ENCODE results near the gene PROP1.
"Not testable (repeated sequence)": the region's sequence is repeated elsewhere in the genome, so short reads cannot be mapped to it uniquely, and the experiment has no call there.

PROP1 gene

GRCh38 chr5:177959315-177959714 lies 36.7 kb downstream of the PROP1 start:
- Histone ChIP-seq H3K36me3 (ENCODE audit: control insufficient read depth in 1 of 2, insufficient read depth in 2 of 2, low read length in 2 of 2) (no peaks in the 10 kb centered on the region), H3K27ac (ENCODE audit: low read depth, low read length) (no peak overlapping the region), H2AFZ (ENCODE audit: insufficient read depth, low read length, poor library complexity) (no peak overlapping the region), H2BK120ac (ENCODE audit: insufficient read depth, low read length, poor library complexity) (no peak overlapping the region), H3K9ac (ENCODE audit: low read length) (no peak overlapping the region), H3K14ac (ENCODE audit: low read length) (no peak overlapping the region), H2AK5ac (ENCODE audit: low read length) (no peak overlapping the region), H2BK5ac (ENCODE audit: low read depth, low read length, poor library complexity) (no peak overlapping the region), H3K4ac (ENCODE audit: low read depth, low read length) (no peak overlapping the region), H4K8ac (ENCODE audit: low read depth, low read length) (no peak overlapping the region), H3K79me2 (ENCODE audit: control insufficient read depth, insufficient read depth, low read length, poor library complexity) (no peaks in the 10 kb centered on the region), H3K23ac (ENCODE audit: low read length) (no peak overlapping the region), H3K9me3 (ENCODE audit: insufficient read depth, low read depth, low read length) (peaks cover 5% of the 10 kb centered on the region), H3K4me3 (ENCODE audit: low read depth, low read length) (no peak overlapping the region), H3K18ac (ENCODE audit: low read length) (no peak overlapping the region), H4K12ac (ENCODE audit: low read depth, low read length) (no peak overlapping the region), H2BK12ac (ENCODE audit: low read length) (no peak overlapping the region), H4K91ac (ENCODE audit: low read depth, low read length) (no peak overlapping the region), H3K79me1 (ENCODE audit: low read length) (no peaks in the 10 kb centered on the region), H3K4me1 (ENCODE audit: control insufficient read depth in 1 of 2, insufficient read depth in 2 of 2, low read length in 2 of 2) (no peaks in the 10 kb centered on the region), H3K4me2 (ENCODE audit: low read length) (no peak overlapping the region), H3K27me3 (ENCODE audit: insufficient read depth, low read length) (no peaks in the 10 kb centered on the region)
- DNase-seq, result no peak
- WGBS (ENCODE audit: extremely low coverage, insufficient coverage, insufficient read length), result no CpG with 5 or more reads among the region's 9 CpGs

- Histone ChIP-seq H3K4me2 (ENCODE audit: low read length) (no peak overlapping the region), H2AFZ (ENCODE audit: insufficient read depth, low read length, poor library complexity) (no peak overlapping the region), H3K4ac (ENCODE audit: low read depth, low read length) (no peak overlapping the region), H2BK120ac (ENCODE audit: insufficient read depth, low read length, poor library complexity) (no peak overlapping the region), H4K12ac (ENCODE audit: low read depth, low read length) (no peak overlapping the region), H4K91ac (ENCODE audit: low read depth, low read length) (no peak overlapping the region), H2BK5ac (ENCODE audit: low read depth, low read length, poor library complexity) (no peak overlapping the region), H3K18ac (ENCODE audit: low read length) (no peak overlapping the region), H3K79me2 (ENCODE audit: control insufficient read depth, insufficient read depth, low read length, poor library complexity) (no peaks in the 10 kb centered on the region), H3K9ac (ENCODE audit: low read length) (no peak overlapping the region), H3K4me1 (ENCODE audit: control insufficient read depth in 1 of 2, insufficient read depth in 2 of 2, low read length in 2 of 2) (no peaks in the 10 kb centered on the region), H3K23ac (ENCODE audit: low read length) (no peak overlapping the region), H3K27ac (ENCODE audit: low read depth, low read length) (no peak overlapping the region), H3K79me1 (ENCODE audit: low read length) (no peaks in the 10 kb centered on the region), H3K4me3 (ENCODE audit: low read depth, low read length) (no peak overlapping the region), H3K14ac (ENCODE audit: low read length) (no peak overlapping the region), H2BK12ac (ENCODE audit: low read length) (no peak overlapping the region), H4K8ac (ENCODE audit: low read depth, low read length) (no peak overlapping the region), H3K36me3 (ENCODE audit: control insufficient read depth in 1 of 2, insufficient read depth in 2 of 2, low read length in 2 of 2) (no peaks in the 10 kb centered on the region), H3K9me3 (ENCODE audit: insufficient read depth, low read depth, low read length) (peaks cover 5% of the 10 kb centered on the region), H3K27me3 (ENCODE audit: insufficient read depth, low read length) (no peaks in the 10 kb centered on the region), H2AK5ac (ENCODE audit: low read length) (no peak overlapping the region)
- no peak for DNase-seq
- WGBS (ENCODE audit: extremely low coverage, insufficient coverage, insufficient read length), result no CpG with 5 or more reads among the region's 17 CpGs
Measured at GRCh38 chr5:177958696-177959095, 37.3 kb downstream of the PROP1 start.

- H3K36me3 ChIP-seq (ENCODE audit: control insufficient read depth in 1 of 2, insufficient read depth in 2 of 2, low read length in 2 of 2), result no peaks in the 10 kb centered on the region
- H3K4me2 ChIP-seq (ENCODE audit: low read length), result no peak overlapping the region
- H3K4ac ChIP-seq (ENCODE audit: low read depth, low read length), result no peak overlapping the region
- H3K18ac ChIP-seq (ENCODE audit: low read length), result no peak overlapping the region
- H2BK5ac ChIP-seq (ENCODE audit: low read depth, low read length, poor library complexity), result no peak overlapping the region
- no peak overlapping the region for H3K23ac ChIP-seq (ENCODE audit: low read length)
- no peaks in the 10 kb centered on the region for H3K4me1 ChIP-seq (ENCODE audit: control insufficient read depth in 1 of 2, insufficient read depth in 2 of 2, low read length in 2 of 2)
- no peak overlapping the region for H4K91ac ChIP-seq (ENCODE audit: low read depth, low read length)
- H3K9me3 ChIP-seq (ENCODE audit: insufficient read depth, low read depth, low read length), result peaks cover 5% of the 10 kb centered on the region
- no peak overlapping the region for H3K14ac ChIP-seq (ENCODE audit: low read length)
- H4K8ac ChIP-seq (ENCODE audit: low read depth, low read length), result no peak overlapping the region
- no peak for DNase-seq
- no peaks in the 10 kb centered on the region for H3K27me3 ChIP-seq (ENCODE audit: insufficient read depth, low read length)
- no peak overlapping the region for H2BK120ac ChIP-seq (ENCODE audit: insufficient read depth, low read length, poor library complexity)
- no peak overlapping the region for H3K9ac ChIP-seq (ENCODE audit: low read length)
- H3K4me3 ChIP-seq (ENCODE audit: low read depth, low read length), result no peak overlapping the region
- no CpG with 5 or more reads among the region's 7 CpGs for WGBS (ENCODE audit: extremely low coverage, insufficient coverage, insufficient read length)
- no peak overlapping the region for H2BK12ac ChIP-seq (ENCODE audit: low read length)
- H2AFZ ChIP-seq (ENCODE audit: insufficient read depth, low read length, poor library complexity), result no peak overlapping the region
- no peak overlapping the region for H3K27ac ChIP-seq (ENCODE audit: low read depth, low read length)
- no peaks in the 10 kb centered on the region for H3K79me2 ChIP-seq (ENCODE audit: control insufficient read depth, insufficient read depth, low read length, poor library complexity)
- no peaks in the 10 kb centered on the region for H3K79me1 ChIP-seq (ENCODE audit: low read length)
- no peak overlapping the region for H4K12ac ChIP-seq (ENCODE audit: low read depth, low read length)
- H2AK5ac ChIP-seq (ENCODE audit: low read length), result no peak overlapping the region
Measured at GRCh38 chr5:177957241-177957640, 38.8 kb downstream of the PROP1 start.

GRCh38 chr5:177953101-177953500 lies 42.9 kb downstream of the PROP1 start:
- H2BK120ac ChIP-seq (ENCODE audit: insufficient read depth, low read length, poor library complexity); H3K27ac ChIP-seq (ENCODE audit: low read depth, low read length); H4K91ac ChIP-seq (ENCODE audit: low read depth, low read length); H3K9ac ChIP-seq (ENCODE audit: low read length); H3K9me3 ChIP-seq (ENCODE audit: insufficient read depth, low read depth, low read length); H2AK5ac ChIP-seq (ENCODE audit: low read length); H3K14ac ChIP-seq (ENCODE audit: low read length); H3K36me3 ChIP-seq (ENCODE audit: control insufficient read depth in 1 of 2, insufficient read depth in 2 of 2, low read length in 2 of 2); H3K79me2 ChIP-seq (ENCODE audit: control insufficient read depth, insufficient read depth, low read length, poor library complexity); H3K79me1 ChIP-seq (ENCODE audit: low read length); H3K23ac ChIP-seq (ENCODE audit: low read length); H3K4ac ChIP-seq (ENCODE audit: low read depth, low read length); H3K4me3 ChIP-seq (ENCODE audit: low read depth, low read length); H2BK12ac ChIP-seq (ENCODE audit: low read length); H4K8ac ChIP-seq (ENCODE audit: low read depth, low read length); H3K27me3 ChIP-seq (ENCODE audit: insufficient read depth, low read length); H3K18ac ChIP-seq (ENCODE audit: low read length); H2AFZ ChIP-seq (ENCODE audit: insufficient read depth, low read length, poor library complexity); H3K4me2 ChIP-seq (ENCODE audit: low read length); H3K4me1 ChIP-seq (ENCODE audit: control insufficient read depth in 1 of 2, insufficient read depth in 2 of 2, low read length in 2 of 2); DNase-seq; H4K12ac ChIP-seq (ENCODE audit: low read depth, low read length); H2BK5ac ChIP-seq (ENCODE audit: low read depth, low read length, poor library complexity): not testable (repeated sequence)
- WGBS (ENCODE audit: extremely low coverage, insufficient coverage, insufficient read length), result no CpG with 5 or more reads among the region's 11 CpGs

Measured in trophoblast cell (in vitro differentiated cells and primary cell).